Left ventricle myocardium superior (tissue), 1 donor: Measurements from ENCODE around the gene ADK. TPM values are rescaled to one million over a fixed set of nuclear protein-coding genes. Genes with fewer than 3 reads are reported as not detected.
"Not testable (repeated sequence)": the region's sequence is repeated elsewhere in the genome, so short reads cannot be mapped to it uniquely, and the experiment has no call there.

Experiments used
- ATAC-seq: fragments of 200-7000 bp; cut with Tn5 transposase; one replicate; pipeline ENCODE4 v1.9.1; 2020; ENCODE audit warnings: mild to moderate bottlenecking, moderate library complexity
- DNase-seq: peaks from one replicate; pipeline ENCODE4 v3.0.0-alpha.2; 2020
- intact Hi-C: fragments of 100-400 bp; cut with micrococcal nuclease; formaldehyde crosslinking; loops from one replicate; pipeline ENCODE4 v1.11.0; 2022
- long read RNA-seq: library from polyadenylated mRNA; unstranded; transcript quantifications from one replicate; pipeline ENCODE4 v2.0.0, GENCODE V29; 2021
- total RNA-seq: library from RNA; stranded (reverse); fragmentation: NEBNext Ultra II Directional; extraction: Animal tissue kit (Norgen Biotek cat#: 25700); gene quantifications from one replicate; pipeline ENCODE4 v1.2.1, GENCODE V29; 2021
- donor health status: DM: no; HTN: yes; CAD: no; lungs with severe emphysema.

The ADK gene
- 47.2 TPM for total RNA-seq
- long read RNA-seq, transcript ADK-201 (11 exons, 1,169 nt), result major isoform, 64 of 85 reads
- long read RNA-seq, partial matches to known transcripts, result 5 of 85 reads
- long read RNA-seq, other reads (novel, unspliced or antisense), result 12 of 85 reads

DNA sequence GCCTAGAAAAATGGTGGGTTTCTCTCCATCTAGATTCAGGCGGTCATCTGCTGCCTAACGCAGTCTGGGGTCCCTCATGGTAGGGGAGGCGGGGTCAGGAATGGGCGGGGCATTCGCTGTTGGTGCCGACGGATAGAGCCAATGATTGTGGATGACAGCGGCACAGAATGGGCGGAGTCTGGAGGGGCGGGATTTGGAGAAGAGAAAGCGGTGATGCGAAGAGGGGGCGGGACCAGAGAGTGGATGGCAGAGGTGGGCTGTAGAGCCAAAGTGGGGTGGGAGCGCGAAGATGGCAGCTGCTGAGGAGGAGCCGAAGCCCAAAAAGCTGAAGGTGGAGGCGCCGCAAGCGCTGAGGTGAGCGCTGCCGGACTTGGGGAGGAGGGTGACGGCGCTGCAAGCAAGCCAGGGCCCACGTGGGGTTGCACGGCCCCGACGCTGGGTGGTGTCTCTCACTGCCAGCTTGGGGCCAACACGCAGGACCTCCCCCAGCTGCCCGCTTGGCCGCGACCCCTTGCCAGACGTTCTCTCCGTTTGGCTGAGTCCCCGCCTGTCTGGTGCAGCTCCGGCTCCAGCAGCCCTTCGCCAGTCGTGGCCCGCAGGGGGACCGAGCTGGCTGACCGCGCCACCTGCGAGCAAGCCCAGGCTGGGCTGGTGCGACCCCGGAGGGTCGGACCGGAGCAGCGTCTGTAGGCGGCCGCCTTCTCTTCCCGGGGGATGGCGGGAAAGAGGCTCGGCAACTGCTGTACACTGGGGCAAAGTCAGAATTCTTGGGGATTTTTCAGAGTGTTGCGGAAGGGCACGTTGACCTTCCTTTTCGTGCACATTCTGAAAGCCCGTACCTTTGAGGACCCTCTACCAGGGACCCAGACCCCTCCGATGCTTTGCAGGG lies at the start of gene ADK:
TSS of gene ADK (plus strand) at position 232 of the 889 bp plus-strand sequence. CDS start at position 290, 58 bp downstream.
- intact Hi-C loops, result no loop called here
- peak; percentile 95 for ATAC-seq
- peak; percentile 100 for DNase-seq

DNA sequence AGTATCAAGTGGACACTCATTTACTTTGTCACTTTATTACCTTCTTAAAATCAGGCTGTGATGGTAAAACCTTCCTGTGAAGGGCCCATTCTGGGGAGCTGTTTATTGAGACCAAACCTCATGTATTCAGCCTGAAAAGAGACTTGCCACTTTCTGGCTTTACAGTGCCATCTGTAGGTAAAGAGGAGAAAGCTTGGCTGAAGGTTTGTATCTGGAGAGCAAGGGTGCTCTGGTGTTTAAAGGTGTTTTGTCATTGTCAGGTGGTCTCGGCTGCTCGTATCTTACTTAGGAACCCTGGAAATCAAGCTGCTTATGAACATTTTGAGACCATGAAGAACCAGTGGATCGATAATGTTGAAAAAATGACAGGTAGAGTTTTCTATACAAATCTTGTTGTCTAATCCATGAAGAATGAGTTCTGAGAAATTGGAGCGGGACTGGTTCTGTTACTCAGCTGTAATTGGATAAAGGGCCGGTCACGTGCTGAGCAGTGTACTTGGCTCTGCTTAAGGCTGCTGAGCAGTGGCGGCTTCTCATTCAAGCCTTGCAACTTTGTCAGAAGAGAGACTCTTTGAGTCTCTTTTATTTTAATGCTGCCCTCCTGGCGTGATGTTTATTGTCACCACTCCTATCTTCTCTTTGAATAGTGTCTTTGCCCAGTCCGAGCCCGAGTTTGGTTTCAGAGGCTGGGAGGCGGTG lies 47.3 kb upstream of the ADK start:
- ATAC-seq (peak; percentile 49), DNase-seq (no peak)
- intact Hi-C loops, result no loop called here

DNA sequence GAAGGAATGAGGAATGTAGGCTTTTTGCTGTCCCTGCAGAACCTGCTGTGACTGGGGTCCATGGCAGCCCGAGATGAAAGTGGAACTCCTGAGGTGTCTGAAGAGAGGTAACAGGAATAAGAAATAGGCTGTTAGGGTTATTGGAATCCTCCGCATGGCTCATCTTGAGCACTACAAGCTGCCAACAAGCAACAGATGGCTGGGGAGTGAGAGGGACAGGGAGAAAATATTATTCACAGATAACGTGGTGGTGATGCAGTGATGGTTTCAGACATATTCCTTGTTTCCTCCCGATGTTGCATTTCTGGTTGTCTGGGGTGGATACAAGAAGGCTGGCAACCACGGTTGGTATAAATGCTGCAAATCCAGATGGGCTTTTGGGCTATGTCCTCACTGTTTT lies 46.5 kb upstream of the ADK start:
- intact Hi-C loops, result no loop called here
- ATAC-seq (no peak), DNase-seq (no peak)

DNA sequence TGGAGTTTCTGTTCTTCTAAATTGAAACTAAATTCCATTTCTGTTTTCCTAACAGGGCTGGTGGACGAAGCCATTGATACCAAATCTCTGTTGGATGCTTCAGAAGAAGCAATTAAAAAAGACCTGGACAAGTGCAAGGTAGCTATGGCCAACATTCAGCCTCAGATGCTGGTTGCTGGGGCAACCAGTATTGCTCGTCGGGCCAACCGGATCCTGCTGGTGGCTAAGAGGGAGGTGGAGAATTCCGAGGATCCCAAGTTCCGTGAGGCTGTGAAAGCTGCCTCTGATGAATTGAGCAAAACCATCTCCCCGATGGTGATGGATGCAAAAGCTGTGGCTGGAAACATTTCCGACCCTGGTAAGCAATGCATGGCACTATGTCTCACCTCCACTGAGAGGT lies 46.0 kb upstream of the ADK start:
- no peak for DNase-seq
- intact Hi-C loops, result no loop called here
- no peak for ATAC-seq

DNA sequence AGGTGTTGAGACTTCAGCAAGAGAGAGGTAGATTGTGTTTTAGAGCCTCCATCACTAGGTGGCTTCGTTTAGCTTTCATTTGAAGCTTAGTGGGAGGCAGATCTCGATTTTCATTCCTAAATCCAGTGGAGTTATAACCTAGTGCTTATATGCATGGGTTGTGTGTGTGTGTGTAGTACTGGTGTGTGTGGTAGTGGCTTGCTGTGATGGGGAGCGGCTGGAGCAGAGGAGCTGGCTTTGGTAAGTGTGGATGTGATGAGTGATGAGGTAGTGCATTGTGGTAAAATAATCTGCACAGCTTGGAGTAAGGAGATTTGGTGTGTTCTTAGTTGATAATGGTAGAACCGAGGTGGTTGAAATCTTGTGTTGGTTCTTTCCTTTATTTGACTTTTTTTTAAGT lies 43.6 kb upstream of the ADK start:
- no peak for ATAC-seq
- intact Hi-C loops, result no loop called here
- DNase-seq, result no peak

DNA sequence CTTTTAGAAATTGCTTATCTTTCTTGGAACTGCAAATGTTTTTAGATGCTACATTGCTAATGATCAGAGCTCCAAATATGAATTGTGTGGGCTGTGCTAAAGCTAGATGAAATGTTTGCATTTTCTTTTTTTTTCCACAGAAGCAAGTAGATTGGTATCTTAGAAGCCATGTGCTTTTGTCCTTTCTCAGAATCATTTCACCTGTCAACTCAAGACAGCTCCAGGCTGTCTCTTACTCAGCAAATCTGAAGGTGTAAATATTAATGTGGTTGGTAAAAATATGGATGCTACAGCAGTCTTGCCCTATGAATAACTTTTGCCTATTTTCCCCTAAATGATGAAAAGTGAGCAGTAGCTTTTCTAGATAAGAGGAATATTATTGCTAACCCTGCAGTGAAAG lies 41.6 kb upstream of the ADK start:
- intact Hi-C loops, result no loop called here
- DNase-seq (no peak), ATAC-seq (no peak)

DNA sequence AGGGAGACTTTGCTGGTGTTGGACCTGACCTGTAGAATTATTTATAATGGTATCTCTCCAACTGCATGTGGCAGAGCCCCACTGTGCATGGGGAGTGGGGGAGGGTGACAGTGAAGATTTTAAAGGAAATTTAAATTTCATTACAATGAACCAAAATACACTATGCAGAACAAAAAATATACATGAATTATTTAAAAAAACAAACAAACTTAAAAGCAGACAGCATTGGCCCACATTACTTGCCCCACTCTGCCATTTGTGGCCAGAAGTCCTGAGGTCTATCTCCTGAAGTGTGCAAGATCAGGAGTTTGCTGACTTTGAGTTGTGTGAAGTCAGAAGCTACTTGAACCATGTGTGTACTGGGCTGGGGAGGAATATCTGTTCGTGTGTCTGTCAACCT lies 40.9 kb upstream of the ADK start:
- no peak for ATAC-seq
- DNase-seq, result no peak
- intact Hi-C loops, result no loop called here

DNA sequence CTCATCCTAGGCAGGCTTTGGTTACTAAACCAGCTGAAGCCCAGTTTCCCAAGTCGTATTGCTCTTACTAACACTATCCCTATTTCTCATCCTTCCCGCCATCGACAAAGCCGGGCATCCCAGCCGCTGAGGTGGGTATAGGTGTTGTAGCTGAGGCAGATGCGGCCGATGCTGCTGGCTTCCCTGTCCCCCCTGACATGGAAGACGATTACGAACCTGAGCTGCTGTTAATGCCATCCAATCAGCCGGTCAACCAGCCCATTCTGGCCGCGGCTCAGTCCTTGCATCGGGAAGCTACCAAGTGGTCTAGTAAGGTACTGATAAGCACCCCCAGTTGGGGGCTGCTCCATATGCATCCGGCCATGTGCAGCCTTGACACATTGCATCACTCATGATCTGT lies 39.2 kb upstream of the ADK start:
- ATAC-seq (peak; percentile 7), DNase-seq (no peak)
- intact Hi-C loops, result no loop called here

DNA sequence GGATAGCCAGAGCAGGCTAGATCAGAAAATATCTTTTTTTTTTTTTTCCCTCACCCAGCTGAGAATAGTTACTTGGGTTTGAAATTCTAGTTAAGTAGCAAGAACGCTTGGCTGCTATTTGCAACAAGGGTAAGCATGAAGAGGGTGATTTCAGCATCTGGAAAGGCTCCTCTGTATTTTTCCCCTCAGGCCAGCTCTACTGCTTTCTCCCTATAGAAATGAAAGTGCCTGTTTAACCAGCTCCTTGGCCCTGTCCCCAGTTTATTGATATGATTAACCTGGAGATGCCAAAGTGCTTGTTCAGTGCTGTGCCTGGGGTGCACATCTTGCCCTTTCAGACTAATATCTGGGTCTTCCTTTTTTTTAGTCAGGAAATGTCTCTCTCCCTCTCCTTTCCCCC lies 37.5 kb upstream of the ADK start:
- intact Hi-C loops, result no loop called here
- ATAC-seq, result peak; percentile 9
- no peak for DNase-seq

DNA sequence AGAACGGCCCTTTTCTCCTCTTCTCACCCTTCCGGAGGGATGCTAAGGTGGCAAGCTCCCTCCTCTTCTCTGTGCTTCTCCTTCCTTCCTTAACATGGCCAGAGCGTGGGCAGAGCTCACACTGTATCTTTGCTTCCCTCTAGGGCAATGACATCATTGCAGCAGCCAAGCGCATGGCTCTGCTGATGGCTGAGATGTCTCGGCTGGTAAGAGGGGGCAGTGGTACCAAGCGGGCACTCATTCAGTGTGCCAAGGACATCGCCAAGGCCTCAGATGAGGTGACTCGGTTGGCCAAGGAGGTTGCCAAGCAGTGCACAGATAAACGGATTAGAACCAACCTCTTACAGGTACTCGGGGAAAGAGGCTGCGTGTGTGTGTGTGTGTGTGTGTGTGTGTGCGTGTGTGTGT lies 37.0 kb upstream of the ADK start:
- ATAC-seq, result peak; percentile 29
- intact Hi-C loops, result no loop called here
- DNase-seq, result no peak

DNA sequence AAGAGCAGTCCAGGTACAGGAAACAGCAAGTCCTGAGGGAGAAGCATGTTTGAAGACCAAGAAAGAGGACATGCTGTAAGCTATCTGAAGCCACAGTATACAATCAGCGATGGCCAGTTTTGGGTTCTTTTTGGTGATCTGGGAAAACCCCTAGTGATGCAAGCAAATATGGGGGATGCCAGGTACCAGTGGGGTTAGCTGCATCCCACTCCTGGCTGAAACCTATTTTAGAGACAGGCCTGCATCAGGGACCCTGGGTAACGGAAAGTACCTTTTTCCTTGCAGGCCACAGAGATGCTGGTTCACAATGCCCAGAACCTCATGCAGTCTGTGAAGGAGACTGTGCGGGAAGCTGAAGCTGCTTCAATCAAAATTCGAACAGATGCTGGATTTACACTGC lies 33.3 kb upstream of the ADK start:
- no peak for ATAC-seq
- intact Hi-C loops, result no loop called here

DNA sequence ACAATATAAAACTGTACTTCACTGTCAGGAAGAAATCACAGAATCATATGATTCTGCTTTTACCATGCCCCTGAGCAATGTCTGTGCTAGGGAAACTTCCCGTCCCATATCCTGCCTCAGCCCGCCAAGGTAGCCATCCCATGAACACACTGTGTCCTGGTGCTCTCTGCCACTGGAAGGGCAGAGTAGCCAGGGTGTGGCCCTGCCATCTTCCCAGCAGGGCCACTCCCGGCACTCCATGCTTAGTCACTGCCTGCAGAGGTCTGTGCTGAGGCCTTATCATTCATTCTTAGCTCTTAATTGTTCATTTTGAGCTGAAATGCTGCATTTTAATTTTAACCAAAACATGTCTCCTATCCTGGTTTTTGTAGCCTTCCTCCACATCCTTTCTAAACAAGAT lies 32.2 kb upstream of the ADK start:
- no peak for DNase-seq
- ATAC-seq, result peak; percentile 17
- intact Hi-C loops, result no loop called here

More for the DNA sequence above, 33.3 kb upstream of the ADK start:
- no peak for DNase-seq

DNA sequence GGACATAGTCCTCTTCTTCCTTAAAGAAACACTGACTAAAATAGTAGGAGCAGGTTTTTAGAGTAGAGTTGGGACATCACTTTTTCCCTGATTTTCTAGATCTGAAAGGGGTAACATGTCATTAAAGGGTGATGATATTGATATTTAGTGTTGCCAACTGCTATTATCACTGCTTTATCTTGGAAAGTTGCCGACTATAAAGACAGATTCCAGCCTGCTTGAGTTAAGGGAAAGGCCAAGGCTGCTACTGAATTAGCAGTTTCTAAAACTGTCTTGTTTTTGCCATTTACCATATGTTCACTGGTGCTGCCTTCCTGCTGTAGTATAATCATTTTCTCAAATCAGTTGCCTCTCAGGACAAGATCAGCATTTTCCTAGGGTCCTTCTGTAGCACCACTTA lies 30.1 kb upstream of the ADK start:
- ATAC-seq (no peak), DNase-seq (no peak)
- intact Hi-C loops, result no loop called here

DNA sequence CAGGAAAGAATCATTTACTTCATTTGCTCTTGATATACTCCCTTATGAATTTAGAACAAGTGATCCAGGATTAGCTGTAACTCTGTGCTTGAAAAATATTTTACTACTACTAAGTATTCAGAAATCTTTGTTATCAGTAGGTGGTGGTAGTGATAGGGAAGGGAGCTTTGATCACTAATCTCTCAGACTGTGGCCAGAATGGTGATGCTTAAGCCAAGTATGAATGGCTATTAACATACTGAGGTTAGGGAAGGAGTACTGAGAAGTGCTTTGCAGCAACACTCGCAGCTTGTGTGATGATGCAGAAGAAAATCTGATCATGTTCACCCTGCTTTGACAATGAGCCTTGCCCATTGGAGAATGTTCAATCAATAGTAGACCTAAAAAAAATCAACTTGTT lies 29.7 kb upstream of the ADK start:
- intact Hi-C loops, result no loop called here
- DNase-seq, result no peak
- ATAC-seq, result no peak

DNA sequence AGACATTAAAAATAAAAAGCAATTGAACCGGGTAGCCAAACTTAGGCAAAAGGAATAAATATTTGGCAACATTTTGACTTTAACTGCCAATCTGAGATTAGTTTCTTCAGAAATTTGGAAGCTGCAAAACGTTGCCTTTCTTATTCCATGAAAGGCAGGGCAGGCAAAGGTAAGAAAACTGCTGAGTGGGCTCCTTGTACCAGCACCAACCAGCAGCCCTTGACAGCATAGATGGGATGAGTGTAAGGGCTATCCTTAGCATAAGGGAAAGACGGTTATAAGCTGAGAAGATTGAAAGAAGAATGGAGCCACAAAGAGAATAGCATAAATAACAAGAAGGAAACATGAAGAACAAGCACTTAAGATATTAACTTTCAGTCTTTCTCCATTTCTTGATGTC lies 29.0 kb upstream of the ADK start:
- no peak for DNase-seq
- intact Hi-C loops, result no loop called here
- ATAC-seq, result peak; percentile 19

DNA sequence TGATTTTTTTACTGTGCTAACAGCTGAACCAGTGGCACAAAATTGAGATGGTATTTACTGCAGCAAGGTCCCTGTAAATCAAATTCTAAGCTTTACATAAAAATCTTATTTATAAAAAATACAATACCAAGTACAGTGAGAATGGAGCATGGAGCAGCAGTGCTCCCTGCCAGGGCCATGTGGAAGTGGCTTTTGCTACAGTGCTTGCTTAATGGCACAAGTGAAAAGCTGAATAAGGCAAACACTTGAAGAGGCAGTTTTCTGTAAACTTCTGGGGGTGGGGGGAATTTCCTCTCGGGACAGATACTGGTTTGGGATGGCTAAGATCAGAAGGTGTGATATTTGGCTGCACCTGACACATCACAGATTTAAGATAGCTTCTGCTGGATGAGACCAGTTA lies 27.9 kb upstream of the ADK start:
- intact Hi-C loops, result no loop called here
- ATAC-seq (no peak), DNase-seq (no peak)

DNA sequence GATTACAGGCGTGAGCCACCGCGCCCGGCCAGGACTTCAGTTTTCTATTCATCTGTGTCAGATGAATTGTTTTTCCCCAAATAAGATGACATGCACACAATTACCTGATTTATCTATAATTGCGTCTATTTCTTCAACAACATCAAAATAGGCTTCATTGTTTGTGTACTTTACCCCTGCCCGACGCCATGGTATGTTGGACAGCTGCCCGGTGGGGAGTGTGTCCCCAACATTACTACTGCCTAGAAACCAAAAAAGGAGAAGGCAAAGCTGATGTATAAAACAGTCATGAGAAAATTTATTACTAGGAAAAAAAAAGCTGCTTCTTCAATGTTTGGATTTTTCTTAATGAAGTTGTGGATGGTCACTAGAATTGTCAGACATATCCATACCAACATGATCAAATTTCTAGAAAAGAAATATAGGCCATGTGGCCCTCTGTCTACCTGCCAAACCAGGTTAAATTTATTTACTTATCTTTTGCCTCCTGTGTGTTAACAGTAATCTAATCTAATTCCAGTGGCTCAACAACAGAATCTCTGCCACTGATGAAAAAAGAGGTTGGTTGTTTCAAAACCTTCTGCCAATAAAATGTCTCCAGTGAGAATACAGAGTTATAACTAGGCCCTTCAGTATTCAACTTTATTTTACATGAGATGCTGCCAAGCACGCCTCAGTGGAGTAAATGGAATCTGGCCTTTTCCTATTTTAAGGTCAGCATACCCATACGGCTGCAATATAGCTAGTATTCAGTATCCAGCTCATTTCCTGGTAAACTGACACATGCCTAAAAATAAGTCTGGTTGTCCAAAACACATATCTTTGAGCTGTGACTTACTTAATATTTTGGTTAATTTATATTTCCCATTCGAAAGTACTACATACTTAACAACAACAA lies 16.8 kb upstream of the ADK start:
- intact Hi-C loops, result no loop called here
- DNase-seq, result no peak
- no peak for ATAC-seq

DNA sequence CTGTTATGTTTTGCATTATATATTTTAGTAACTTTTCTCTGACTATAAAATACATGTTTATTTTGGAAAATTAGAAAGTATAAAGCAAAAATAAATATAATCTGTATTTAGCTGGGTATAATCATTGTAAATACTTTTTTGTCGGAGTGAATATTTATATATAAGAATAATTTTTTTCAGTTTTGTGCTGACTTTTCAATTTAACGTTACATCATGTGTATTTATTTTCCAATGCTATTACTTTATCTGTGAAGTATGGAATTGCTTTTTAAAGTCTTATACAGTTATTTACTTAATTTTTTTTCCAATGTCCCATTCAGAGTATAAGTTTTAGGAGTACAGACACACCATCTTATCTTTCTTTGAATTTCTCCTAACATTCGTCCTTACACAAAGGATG lies 15.6 kb upstream of the ADK start:
- intact Hi-C loops, result no loop called here
- ATAC-seq (no peak), DNase-seq (no peak)

DNA sequence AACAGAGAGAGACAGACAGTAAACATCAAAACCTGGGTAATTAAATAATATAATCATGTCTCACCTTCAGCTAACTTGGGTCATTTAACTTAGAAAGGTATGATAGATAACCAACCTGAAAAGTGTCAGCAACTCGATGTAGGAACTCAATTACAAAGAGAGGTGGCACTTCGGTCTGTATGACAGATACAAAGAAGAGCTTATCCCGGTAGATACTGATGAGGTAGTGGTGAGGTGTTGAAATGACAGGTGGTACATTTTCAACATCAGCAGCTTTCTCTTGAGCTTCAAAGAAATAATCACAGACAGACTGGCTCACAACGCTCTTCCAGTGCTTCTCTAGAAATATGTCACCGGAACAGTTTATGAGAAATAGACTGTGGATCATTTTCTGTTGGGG lies 13.0 kb upstream of the ADK start:
- ATAC-seq (no peak), DNase-seq (no peak)
- intact Hi-C loops, result no loop called here

DNA sequence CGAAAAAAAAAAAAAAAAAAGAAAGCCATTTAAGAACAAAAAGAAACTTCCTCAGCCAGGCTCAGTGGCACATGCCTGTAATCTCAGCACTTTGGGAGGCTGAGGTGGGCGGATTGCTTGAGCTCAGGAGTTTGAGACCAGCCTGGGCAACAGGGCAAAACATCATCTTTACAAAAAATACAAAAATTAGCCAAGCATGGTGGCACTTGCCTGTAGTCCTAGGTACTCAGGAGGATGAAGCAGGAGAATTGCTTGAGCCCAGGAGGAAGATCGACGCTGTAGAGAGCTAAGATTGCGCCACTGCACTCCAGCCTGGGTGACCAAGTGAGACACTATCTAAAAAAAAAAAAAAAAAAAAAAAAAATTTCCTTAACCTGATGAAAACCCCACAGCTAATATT lies 12.4 kb upstream of the ADK start:
- not testable (repeated sequence) for DNase-seq

More for the DNA sequence above, 12.4 kb upstream of the ADK start:
- ATAC-seq, intact Hi-C loops: not testable (repeated sequence)
